Retinal pigment epithelial cell (primary cell): ENCODE measurements around the gene RERE.
"Not testable (repeated sequence)": the region's sequence is repeated elsewhere in the genome, so short reads cannot be mapped to it uniquely, and the experiment has no call there.

Source experiments
- DNase-seq: peaks from one replicate; pipeline ENCODE4 v3.0.0-alpha.2; 2010; ENCODE audit warnings: low read depth
- H3K4me3 ChIP-seq: 2 replicates; pipeline ENCODE4 v1.5.1; 2011; ENCODE audit warnings: mild to moderate bottlenecking, low read length, control low read depth, moderate library complexity
- TF ChIP-seq, protein P1 (sequence below): conservative IDR thresholded peaks from 2 replicates; pipeline ENCODE4 v1.5.1; 2011; ENCODE audit warnings: low read depth, low read length, control low read depth, inconsistent platforms

The RERE gene

DNA sequence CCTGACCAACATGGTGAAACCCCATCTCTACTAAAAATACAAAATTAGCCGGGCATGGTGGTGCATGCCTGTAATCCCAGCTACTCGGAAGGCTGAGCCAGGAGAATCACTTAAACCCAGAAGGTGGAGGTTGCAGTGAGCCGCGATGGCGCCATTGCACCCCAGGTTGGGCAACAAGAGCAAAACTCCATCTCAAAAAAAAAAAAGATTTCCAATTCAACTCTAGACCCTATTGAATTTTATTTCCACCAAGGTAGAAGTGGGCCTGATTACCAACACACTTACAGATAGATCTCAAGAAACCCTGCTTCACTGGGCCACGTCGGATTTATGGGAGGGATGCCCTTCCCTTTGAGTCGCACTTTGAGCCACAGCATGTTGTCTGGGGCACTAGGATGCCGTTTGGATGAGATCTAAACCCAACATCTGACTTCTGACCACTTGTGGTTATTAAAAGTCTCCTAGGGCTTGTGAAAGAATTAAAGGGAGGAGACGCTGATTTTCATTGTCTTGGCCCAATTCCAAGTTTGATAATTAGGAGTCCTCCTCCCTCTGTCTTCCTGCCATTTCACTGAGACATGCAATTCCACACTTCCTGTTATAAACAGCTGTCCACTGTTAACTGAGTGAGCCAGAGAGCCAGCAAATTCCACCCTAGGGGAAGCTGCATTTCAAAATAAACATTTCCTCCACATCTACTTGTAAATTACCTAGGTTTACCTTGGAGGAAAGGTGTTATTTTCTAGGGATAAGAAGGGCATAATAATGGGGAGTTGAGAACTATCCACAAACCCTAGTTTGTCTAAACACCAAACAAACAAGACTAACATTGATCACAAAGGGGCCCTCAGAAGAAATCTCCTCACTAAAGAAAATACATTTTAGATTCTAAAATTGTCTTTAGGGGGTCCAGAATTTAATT lies 5.2 kb upstream of the RERE start:
- H3K4me3 ChIP-seq = no peak overlapping the region
- no peak for DNase-seq
- TF ChIP-seq, protein P1, sequence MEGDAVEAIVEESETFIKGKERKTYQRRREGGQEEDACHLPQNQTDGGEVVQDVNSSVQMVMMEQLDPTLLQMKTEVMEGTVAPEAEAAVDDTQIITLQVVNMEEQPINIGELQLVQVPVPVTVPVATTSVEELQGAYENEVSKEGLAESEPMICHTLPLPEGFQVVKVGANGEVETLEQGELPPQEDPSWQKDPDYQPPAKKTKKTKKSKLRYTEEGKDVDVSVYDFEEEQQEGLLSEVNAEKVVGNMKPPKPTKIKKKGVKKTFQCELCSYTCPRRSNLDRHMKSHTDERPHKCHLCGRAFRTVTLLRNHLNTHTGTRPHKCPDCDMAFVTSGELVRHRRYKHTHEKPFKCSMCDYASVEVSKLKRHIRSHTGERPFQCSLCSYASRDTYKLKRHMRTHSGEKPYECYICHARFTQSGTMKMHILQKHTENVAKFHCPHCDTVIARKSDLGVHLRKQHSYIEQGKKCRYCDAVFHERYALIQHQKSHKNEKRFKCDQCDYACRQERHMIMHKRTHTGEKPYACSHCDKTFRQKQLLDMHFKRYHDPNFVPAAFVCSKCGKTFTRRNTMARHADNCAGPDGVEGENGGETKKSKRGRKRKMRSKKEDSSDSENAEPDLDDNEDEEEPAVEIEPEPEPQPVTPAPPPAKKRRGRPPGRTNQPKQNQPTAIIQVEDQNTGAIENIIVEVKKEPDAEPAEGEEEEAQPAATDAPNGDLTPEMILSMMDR = no peak

DNA sequence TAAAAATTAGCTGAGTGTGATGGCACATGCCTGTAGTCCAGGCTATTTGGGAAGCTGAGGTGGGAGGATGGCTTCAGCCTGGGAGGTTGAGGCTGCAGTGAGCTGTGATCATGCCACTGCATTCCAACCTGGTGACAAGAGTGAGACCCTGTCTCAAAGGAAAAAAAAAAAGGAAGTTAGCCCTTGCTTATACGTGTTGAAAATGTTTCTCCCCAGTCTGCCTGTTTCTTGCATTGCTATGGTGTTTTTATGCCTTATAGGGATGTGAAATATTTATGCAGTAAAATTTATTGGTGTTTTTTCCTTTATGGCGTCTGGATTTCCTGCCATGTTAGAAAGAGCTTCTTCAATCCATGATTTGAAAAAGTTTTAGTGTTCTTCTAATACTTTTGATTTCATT lies 3.6 kb upstream of the RERE start:
- DNase-seq = no peak
- TF ChIP-seq, protein P1 = no peak
- no peak overlapping the region for H3K4me3 ChIP-seq

DNA sequence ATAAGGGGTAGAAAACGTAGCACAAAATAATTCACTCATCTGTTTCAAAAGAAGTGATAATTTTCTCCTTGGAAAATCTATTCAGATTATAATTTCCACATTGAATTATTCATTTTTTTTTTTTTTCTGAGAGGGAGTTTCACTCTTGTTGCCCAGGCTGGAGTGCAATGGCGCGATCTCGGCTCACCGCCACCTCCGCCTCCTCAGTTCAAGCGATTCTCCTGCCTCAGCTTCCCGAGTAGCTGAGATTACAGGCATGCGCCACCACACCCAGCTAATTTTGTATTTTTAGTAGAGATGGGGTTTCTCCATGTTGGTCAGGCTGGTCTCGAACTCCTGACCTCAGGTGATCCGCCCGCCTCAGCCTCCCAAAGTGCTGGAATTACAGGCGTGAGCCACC lies 1.3 kb upstream of the RERE start:
- peak overlapping the region; percentile 68 for H3K4me3 ChIP-seq
- not testable (repeated sequence) for DNase-seq

DNA sequence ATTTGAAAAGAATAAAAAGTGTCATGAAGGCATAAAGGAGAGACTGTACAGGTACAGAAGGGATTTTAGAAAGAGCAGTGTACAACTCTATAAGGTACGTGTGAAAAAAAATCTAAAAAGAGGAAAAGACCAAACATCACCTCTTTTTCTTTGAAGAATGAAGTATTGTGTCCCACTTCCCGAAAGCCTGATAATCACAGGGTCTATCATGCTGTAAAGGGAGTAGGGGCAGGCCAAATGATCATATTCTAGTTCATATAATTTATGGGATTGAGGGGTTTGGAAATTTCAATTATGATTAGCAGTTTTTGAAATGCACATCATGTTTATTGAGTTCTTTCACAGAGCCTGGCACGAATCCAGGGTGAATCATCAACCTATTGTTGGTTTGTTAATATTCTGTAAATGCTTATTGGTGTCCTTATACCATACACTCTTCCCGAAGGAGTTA lies 910 bp upstream of the RERE start:
- no peak for DNase-seq
- H3K4me3 ChIP-seq = peak overlapping the region; percentile 68
- TF ChIP-seq, protein P1 = no peak

DNA sequence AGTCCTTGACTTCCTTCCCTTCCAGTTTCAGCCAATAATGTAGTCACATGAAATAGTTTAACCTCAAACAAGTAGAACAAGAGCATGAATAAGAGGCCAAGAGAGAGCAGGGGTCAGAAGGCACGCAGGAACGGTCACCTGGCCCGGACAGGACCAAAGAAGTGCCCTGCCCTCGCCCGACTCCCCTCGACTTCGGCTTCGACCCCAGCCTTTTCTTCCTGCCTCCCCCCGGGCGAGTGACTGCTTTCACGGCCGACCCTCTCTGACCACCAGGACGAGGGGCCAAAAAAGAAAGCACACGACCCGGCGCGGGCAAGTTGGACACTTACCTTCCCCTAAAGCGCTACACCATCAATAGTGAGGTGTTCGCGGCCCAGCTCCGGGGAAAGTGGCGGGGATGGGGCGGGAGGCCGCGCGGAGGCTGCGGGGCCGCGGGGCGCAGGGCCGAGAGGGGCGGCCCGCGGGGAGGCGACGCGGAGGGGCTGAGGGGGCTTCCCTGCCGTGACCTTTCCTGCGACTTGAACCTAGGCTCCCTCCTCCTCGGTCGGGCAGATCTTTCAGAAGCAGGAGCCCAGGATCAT lies 519 bp downstream of the RERE start:
- H3K4me3 ChIP-seq = peak overlapping the region; percentile 88
- no peak for DNase-seq
- TF ChIP-seq, protein P1 = no peak

DNA sequence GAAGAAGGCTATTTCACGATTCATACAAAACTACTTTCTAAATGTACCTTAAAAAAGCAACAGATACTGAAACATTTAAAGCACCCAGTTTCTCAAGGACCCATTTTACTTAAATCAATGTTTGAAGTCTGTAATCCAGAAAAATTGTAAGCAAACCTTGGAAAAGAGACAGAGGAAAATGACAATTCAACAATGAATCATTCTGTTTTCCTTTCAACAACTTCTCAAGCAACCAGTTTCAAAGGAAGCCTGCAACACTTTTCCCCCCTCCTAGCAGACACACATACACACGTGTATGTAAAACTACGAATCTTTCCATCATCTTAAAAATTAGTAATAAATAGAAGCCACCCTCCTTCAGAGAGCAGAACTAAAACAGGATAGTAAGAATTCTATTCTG lies 1.2 kb downstream of the RERE start:
- peak overlapping the region; percentile 88 for H3K4me3 ChIP-seq
- DNase-seq = no peak

DNA sequence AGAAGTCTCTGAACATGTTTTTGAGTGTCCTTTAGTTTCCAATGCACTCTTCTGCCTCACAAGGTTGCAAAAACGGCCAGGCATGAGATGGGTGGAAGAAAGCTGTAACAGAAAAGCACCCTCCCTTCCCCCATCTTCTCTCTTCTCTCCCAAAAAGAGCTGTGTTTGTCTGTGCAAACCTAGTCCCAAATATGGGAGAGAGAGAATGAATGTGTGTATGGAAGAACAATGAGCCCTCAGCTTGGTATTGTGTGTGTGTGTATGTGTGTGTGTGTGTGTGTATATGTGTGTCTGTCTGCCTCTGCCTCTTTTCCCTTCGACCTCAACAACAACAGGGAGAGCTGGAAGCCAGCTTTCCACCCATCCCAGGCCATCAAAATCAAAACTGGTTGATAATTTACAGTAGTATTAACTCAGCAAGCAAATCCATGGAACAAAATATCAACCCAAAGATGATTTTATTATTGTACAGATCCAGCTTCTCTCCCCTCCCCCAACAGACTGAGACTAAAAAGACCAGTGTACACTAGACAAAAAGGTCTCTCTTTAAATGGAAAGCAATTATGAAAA lies 1.8 kb downstream of the RERE start:
- no peak for DNase-seq
- H3K4me3 ChIP-seq = peak overlapping the region; percentile 88
- TF ChIP-seq, protein P1 = no peak

More for the DNA sequence above, 1.2 kb downstream of the RERE start:
- TF ChIP-seq, protein P1 = no peak
